Suprapubic skin (tissue), 4 donors: Measurements from ENCODE around the gene MAST1. TPM values are rescaled to one million over a fixed set of nuclear protein-coding genes. Genes with fewer than 3 reads are reported as not detected.

Experiments
- DNase-seq, 2 donors: peaks; one replicate each; pipeline ENCODE4 v3.0.0-alpha.2; 2019; ENCODE audit warnings: low spot score in 2 of 2
- H3K27ac ChIP-seq: fragments of 200-600 bp; sonication (generic); one replicate; pipeline ENCODE4 v1.5.1; 2019
- H3K27me3 ChIP-seq: fragments of 200-600 bp; sonication (generic); one replicate; pipeline ENCODE4 v1.5.1; 2019
- H3K36me3 ChIP-seq: fragments of 200-600 bp; sonication (generic); one replicate; pipeline ENCODE4 v1.5.1; 2019
- H3K4me1 ChIP-seq: fragments of 200-600 bp; sonication (generic); one replicate; pipeline ENCODE4 v1.5.1; 2019
- H3K4me3 ChIP-seq: fragments of 200-600 bp; sonication (generic); one replicate; pipeline ENCODE4 v1.5.1; 2019; ENCODE audit warnings: mild to moderate bottlenecking
- H3K9me3 ChIP-seq: fragments of 200-600 bp; sonication (generic); one replicate; pipeline ENCODE4 v1.5.1; 2019
- CTCF ChIP-seq, 2 donors: fragments of 200-600 bp in 1 of 2; fragments of 450-650 bp in 1 of 2; sonication (generic) in 1 of 2; IDR thresholded peaks; one replicate each; pipeline ENCODE4 v1.5.1; 2016 to 2019; ENCODE audit warnings: antibody characterized with exemption in 2 of 2, mild to moderate bottlenecking in 1 of 2, moderate library complexity in 1 of 2
- EP300 ChIP-seq: sonication (generic); formaldehyde crosslinking; IDR thresholded peaks from one replicate; pipeline ENCODE4 v1.6.1; 2017; ENCODE audit warnings: antibody characterized with exemption
- POLR2A ChIP-seq, 2 donors: fragments of 450-650 bp; IDR thresholded peaks; one replicate each; pipeline ENCODE4 v1.6.1; 2017; ENCODE audit warnings: antibody characterized with exemption in 2 of 2, mild to moderate bottlenecking in 2 of 2, moderate library complexity in 2 of 2
- POLR2AphosphoS5 ChIP-seq, 3 donors: sonication (generic); formaldehyde crosslinking; IDR thresholded peaks; one replicate each; pipeline ENCODE4 v1.6.1; 2017; ENCODE audit warnings: antibody characterized with exemption in 3 of 3
- WGBS: methylation state at CpG from one replicate; pipeline ENCODE4 v1.1.5; 2018; 5-methylcytosine and 5-hydroxymethylcytosine counted together
- total RNA-seq, 4 donors: library from RNA; depleted of rRNA; stranded (reverse); fragments of >200 nt; gene quantifications; one replicate each; pipeline ENCODE4 v1.1.0, GENCODE V29; 2016

The MAST1 gene
- total RNA-seq, 4 donors from 2014 or later: 2.7 to 5.3 (median 3.7) TPM

- Histone ChIP-seq H3K27ac (no peak overlapping the region), H3K4me1 (peaks cover 27% of the 10 kb centered on the region), H3K9me3 (no peaks in the 10 kb centered on the region), H3K36me3 (no peaks in the 10 kb centered on the region), H3K4me3 (peak overlapping the region; percentile 50), H3K27me3 (peaks cover 93% of the 10 kb centered on the region)
- TF ChIP-seq POLR2AphosphoS5 (IDR thresholded peaks at IDR 0.05) (no peak), CTCF (IDR thresholded peaks at IDR 0.05) (no peak), POLR2A (IDR thresholded peaks at IDR 0.05) (no peak), EP300 (no peak)
- WGBS: 8% methylated on average over 2 of the region's 5 CpGs
- DNase-seq: no peak
Observed at GRCh38 chr19:12833418-12833737, 4.9 kb upstream of the MAST1 start.

DNA sequence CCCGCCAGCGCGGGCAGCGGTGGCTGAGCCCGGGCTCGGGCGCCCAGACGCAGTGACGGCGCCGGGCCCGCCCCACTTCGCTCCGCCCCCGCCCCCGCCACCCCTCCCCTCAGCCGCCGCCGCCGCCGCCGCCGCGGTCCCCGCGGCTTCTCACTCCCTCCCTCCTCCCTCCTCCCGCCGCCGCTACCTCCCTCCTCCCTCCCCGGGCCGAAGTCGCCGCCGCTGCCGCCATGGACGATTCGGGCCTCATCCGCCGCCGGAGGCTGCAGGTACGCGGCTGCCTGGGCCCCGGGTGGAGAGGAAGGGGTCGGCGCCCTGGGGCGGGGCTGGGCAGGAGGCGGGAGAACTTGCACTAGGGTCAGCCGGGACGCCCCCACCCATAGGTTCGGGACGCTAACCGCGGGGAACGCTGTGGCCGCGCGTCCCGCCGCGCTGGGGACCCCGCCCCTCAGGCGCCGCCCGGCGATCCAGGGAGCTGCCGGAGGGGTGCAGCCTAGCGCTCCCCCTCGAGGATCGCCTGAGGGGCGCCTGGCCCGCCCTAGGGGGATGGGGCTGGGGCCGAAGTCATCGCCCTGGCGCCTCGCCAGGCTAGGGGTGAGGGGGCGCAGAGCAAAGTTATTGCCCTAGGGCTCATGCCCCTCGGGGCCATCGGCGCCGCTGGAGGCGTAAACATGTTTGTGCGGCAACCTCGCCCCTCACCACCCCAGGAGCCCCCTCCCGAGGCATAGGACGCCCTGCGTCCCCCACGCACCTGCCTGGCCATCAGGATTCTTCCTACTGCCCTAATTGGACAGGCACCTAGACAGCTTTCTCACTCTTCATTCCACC lies 4.4 kb upstream of the MAST1 start:
- H3K27me3 ChIP-seq: peaks cover 96% of the 10 kb centered on the region
- no peak overlapping the region for H3K27ac ChIP-seq
- DNase-seq: no peak
- no peaks in the 10 kb centered on the region for H3K9me3 ChIP-seq
- peak overlapping the region; percentile 50 for H3K4me3 ChIP-seq
- peaks cover 31% of the 10 kb centered on the region for H3K4me1 ChIP-seq
- no peak for TF ChIP-seq CTCF (IDR thresholded peaks at IDR 0.05)
- no peak for TF ChIP-seq POLR2A (IDR thresholded peaks at IDR 0.05)
- TF ChIP-seq EP300: no peak
- no peak for TF ChIP-seq POLR2AphosphoS5 (IDR thresholded peaks at IDR 0.05)
- under 1% methylated on average over 18 of the region's 87 CpGs for WGBS
- no peaks in the 10 kb centered on the region for H3K36me3 ChIP-seq

DNA sequence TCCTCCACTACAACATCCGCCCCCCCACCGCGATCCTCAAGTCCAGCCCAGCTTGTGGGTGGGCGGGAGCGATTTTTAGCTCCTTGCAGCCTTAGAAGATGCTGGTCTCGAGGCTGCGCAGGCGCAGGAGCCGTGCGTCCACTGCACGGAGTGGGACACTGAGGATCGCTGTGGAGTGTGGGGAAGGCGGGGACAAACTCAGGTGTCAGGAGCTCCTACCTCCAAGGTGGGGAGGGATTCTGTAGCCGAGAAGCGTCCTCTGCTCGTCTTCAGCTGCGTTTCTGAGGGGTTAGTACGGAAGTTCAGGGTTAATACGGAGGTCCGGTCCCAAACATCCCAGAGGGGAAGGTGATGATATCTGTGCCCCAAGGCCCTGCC lies 3.8 kb upstream of the MAST1 start, which contains the start of gene RTBDN:
Gene RTBDN (minus strand): TSS at position 14 of the 378 bp plus-strand sequence. CDS start 4,600 bp downstream, outside the sequence.
- TF ChIP-seq POLR2AphosphoS5 (IDR thresholded peaks at IDR 0.05): no peak
- no peak for TF ChIP-seq EP300
- TF ChIP-seq CTCF (IDR thresholded peaks at IDR 0.05): no peak
- TF ChIP-seq POLR2A (IDR thresholded peaks at IDR 0.05): no peak

DNA sequence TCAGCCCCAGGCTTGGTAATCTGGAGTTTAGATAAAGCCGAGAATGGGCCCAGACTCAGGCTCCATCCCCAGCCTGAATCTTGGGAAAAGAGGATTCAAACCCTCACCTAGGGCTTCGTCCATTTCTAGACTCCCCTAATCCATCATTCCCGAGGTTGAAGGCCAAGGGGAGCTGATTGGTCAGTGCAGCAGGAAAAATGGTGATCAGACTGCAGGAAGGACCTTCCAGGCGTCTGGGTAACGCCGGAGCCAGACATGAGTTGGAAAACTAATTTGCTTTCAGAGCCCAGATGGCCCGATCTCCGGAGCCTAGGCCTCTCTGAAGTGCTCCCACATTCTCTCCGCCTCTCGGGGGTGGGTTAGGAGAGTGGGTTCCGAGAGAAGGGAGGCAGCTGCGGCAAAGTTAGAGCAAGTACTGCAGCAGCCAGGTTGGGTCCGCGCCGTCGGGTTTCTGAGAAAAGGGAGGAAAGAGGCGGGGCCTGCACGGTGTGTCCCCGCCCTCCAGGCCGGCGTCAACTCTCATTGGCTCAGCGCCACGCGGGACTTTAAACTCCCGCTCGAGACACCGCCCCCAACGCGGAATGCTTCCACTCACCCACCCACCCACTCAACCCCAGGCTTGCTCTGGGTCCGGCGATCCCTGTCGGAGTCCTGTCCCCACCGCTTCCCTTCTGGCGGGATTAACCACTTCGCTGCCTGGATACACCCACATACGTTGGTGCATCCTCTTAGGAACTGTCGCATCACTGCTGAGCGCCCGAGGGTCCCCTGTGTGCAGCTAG lies 3.1 kb upstream of the MAST1 start:
- TF ChIP-seq POLR2AphosphoS5 (IDR thresholded peaks at IDR 0.05): no peak
- TF ChIP-seq EP300: no peak
- no peak for TF ChIP-seq POLR2A (IDR thresholded peaks at IDR 0.05)
- no peak for TF ChIP-seq CTCF (IDR thresholded peaks at IDR 0.05)
- Histone ChIP-seq H3K4me3 (no peak overlapping the region), H3K9me3 (no peaks in the 10 kb centered on the region), H3K4me1 (peaks cover 32% of the 10 kb centered on the region), H3K27ac (no peak overlapping the region), H3K36me3 (no peaks in the 10 kb centered on the region), H3K27me3 (peaks cover 96% of the 10 kb centered on the region)
- DNase-seq: peak in 1 of 2 donors; percentile 70
- 9% methylated on average over 20 of the region's 39 CpGs for WGBS

More for the DNA sequence above, 3.8 kb upstream of the MAST1 start, which contains the start of gene RTBDN:
- Histone ChIP-seq H3K4me3 (peak within 1 kb of the TSS; percentile 50), H3K27ac (no peak within 1 kb of the TSS), H3K9me3 (no peaks in the 10 kb centered on the region), H3K4me1 (peaks cover 32% of the 10 kb centered on the region), H3K27me3 (peaks cover 96% of the 10 kb centered on the region), H3K36me3 (no peaks in the 10 kb centered on the region)
- DNase-seq: no peak
- WGBS: 8% methylated on average over 9 of the region's 20 CpGs

GRCh38 chr19:12836529-12836863 lies 1.8 kb upstream of the MAST1 start:
- no peaks in the 10 kb centered on the region for H3K36me3 ChIP-seq
- no peak overlapping the region for H3K4me3 ChIP-seq
- H3K4me1 ChIP-seq: peaks cover 39% of the 10 kb centered on the region
- no peak overlapping the region for H3K27ac ChIP-seq
- H3K9me3 ChIP-seq: no peaks in the 10 kb centered on the region
- peaks cover 99% of the 10 kb centered on the region for H3K27me3 ChIP-seq
- TF ChIP-seq CTCF (IDR thresholded peaks at IDR 0.05) (no peak), POLR2AphosphoS5 (IDR thresholded peaks at IDR 0.05) (no peak), POLR2A (IDR thresholded peaks at IDR 0.05) (no peak), EP300 (no peak)
- no peak for DNase-seq
- 14% methylated on average over 4 of the region's 6 CpGs for WGBS
